Hematopoietic multipotent progenitor cell treated with erythropoietin and hydrocortisone succinate and interleukin-3 and kit ligand, for 8 days (in vitro differentiated cells): ENCODE data around the gene SLC18A2.
"Not testable (repeated sequence)": the region's sequence is repeated elsewhere in the genome, so short reads cannot be mapped to it uniquely, and the experiment has no call there.

ENCODE experiments used
- DNase-seq: peaks from one replicate; pipeline ENCODE4 v3.0.0-alpha.2; 2015

Gene SLC18A2

GRCh38 chr10:117240621-117241529 is at the start of gene SLC18A2:
TSS of gene SLC18A2 (plus strand) at chr10:117241114. CDS start at chr10:117241694, 580 bp downstream.
- no peak for DNase-seq

GRCh38 chr10:117197189-117197588 is 43.7 kb upstream of the SLC18A2 start, which contains the start of gene KCNK18:
TSS of gene KCNK18 (plus strand) at chr10:117197489. CDS start at chr10:117197489, 0 bp downstream.
- DNase-seq, result no peak

GRCh38 chr10:117198088-117198487 is 42.8 kb upstream of the SLC18A2 start:
- DNase-seq, result no peak

GRCh38 chr10:117201826-117202225 is 39.1 kb upstream of the SLC18A2 start:
- no peak for DNase-seq

- DNase-seq, result no peak
Observed at GRCh38 chr10:117204316-117204715, 36.6 kb upstream of the SLC18A2 start.

GRCh38 chr10:117212176-117212575 is 28.7 kb upstream of the SLC18A2 start:
- DNase-seq, result no peak

GRCh38 chr10:117214401-117214800 is 26.5 kb upstream of the SLC18A2 start:
- peak; percentile 4 for DNase-seq

- no peak for DNase-seq
Observed at GRCh38 chr10:117215079-117215478, 25.8 kb upstream of the SLC18A2 start.

GRCh38 chr10:117216028-117216427 is 24.9 kb upstream of the SLC18A2 start:
- DNase-seq, result no peak

GRCh38 chr10:117216611-117217195 is 24.2 kb upstream of the SLC18A2 start:
- DNase-seq, result peak; percentile 59

GRCh38 chr10:117217196-117217761 is 23.6 kb upstream of the SLC18A2 start:
- DNase-seq, result peak; percentile 70

- DNase-seq, result peak; percentile 84
Observed at GRCh38 chr10:117218654-117219053, 22.3 kb upstream of the SLC18A2 start.

GRCh38 chr10:117221156-117221711 is 19.7 kb upstream of the SLC18A2 start:
- DNase-seq, result no peak

GRCh38 chr10:117222552-117222951 is 18.4 kb upstream of the SLC18A2 start:
- DNase-seq, result no peak

GRCh38 chr10:117222976-117223692 is 17.8 kb upstream of the SLC18A2 start:
- no peak for DNase-seq

GRCh38 chr10:117223693-117224430 is 17.1 kb upstream of the SLC18A2 start:
- no peak for DNase-seq

GRCh38 chr10:117224881-117225280 is 16.0 kb upstream of the SLC18A2 start:
- DNase-seq, result no peak

GRCh38 chr10:117226813-117227451 is 14.0 kb upstream of the SLC18A2 start:
- DNase-seq, result peak; percentile 79

GRCh38 chr10:117228210-117228609 is 12.7 kb upstream of the SLC18A2 start:
- no peak for DNase-seq

GRCh38 chr10:117230107-117230506 is 10.8 kb upstream of the SLC18A2 start:
- DNase-seq, result not testable (repeated sequence)

- peak; percentile 20 for DNase-seq
Observed at GRCh38 chr10:117237401-117237991, 3.4 kb upstream of the SLC18A2 start.
